BLaER1 (cell line): ENCODE data around the gene ALKBH3.

ENCODE experiments used
- H3K27ac ChIP-seq: shearing (Covaris generic); formaldehyde crosslinking; 2 replicates; pipeline ENCODE4 v1.8.1; 2022
- H3K27me3 ChIP-seq: shearing (Covaris generic); formaldehyde crosslinking; 2 replicates; pipeline ENCODE4 v1.8.1; 2022
- H3K36me3 ChIP-seq: shearing (Covaris generic); formaldehyde crosslinking; 2 replicates; pipeline ENCODE4 v1.8.1; 2022
- H3K4me1 ChIP-seq: shearing (Covaris generic); formaldehyde crosslinking; 2 replicates; pipeline ENCODE4 v1.8.1; 2022
- H3K4me2 ChIP-seq: shearing (Covaris generic); formaldehyde crosslinking; 2 replicates; pipeline ENCODE4 v1.8.1; 2022
- H3K4me3 ChIP-seq: shearing (Covaris generic); formaldehyde crosslinking; 2 replicates; pipeline ENCODE4 v1.8.1; 2022
- H3K9ac ChIP-seq: shearing (Covaris generic); formaldehyde crosslinking; 2 replicates; pipeline ENCODE4 v1.8.1; 2022
- H3K9me3 ChIP-seq: shearing (Covaris generic); formaldehyde crosslinking; 2 replicates; pipeline ENCODE4 v1.8.1; 2022
- H4K20me1 ChIP-seq: shearing (Covaris generic); formaldehyde crosslinking; 2 replicates; pipeline ENCODE4 v1.8.1; 2022
- Cebpa-rat ChIP-seq: shearing (Covaris generic); IDR thresholded peaks from 2 replicates; pipeline ENCODE4 v1.8.1; 2022

ALKBH3 gene

GRCh38 chr11:43905813-43906241, 25.2 kb downstream of the ALKBH3 start:
- H3K4me1 ChIP-seq = peaks cover 10% of the 10 kb centered on the region
- no peak overlapping the region for H3K9ac ChIP-seq
- peaks cover 17% of the 10 kb centered on the region; the same call in 1 of the 2 replicates for H3K36me3 ChIP-seq
- no peaks in the 10 kb centered on the region for H3K27me3 ChIP-seq
- H3K4me3 ChIP-seq = no peak overlapping the region
- no peak overlapping the region for H3K4me2 ChIP-seq
- TF ChIP-seq Cebpa-rat = no peak
- H4K20me1 ChIP-seq = no peaks in the 10 kb centered on the region
- H3K9me3 ChIP-seq = no peaks in the 10 kb centered on the region
- H3K27ac ChIP-seq = no peak overlapping the region

- TF ChIP-seq Cebpa-rat = no peak
- Histone ChIP-seq H3K9ac (no peak overlapping the region), H3K9me3 (no peaks in the 10 kb centered on the region), H3K36me3 (0 out of 2 replicates have a peak, but pooled peaks cover 6% of the 10 kb centered on the region), H3K4me1 (peaks cover 10% of the 10 kb centered on the region), H3K4me3 (no peak overlapping the region), H3K27ac (no peak overlapping the region), H3K27me3 (no peaks in the 10 kb centered on the region), H3K4me2 (peak overlapping the region; percentile 17; the same call in 1 of the 2 replicates), H4K20me1 (no peaks in the 10 kb centered on the region)
Observed at GRCh38 chr11:43907028-43907975, 26.7 kb downstream of the ALKBH3 start.

GRCh38 chr11:43908191-43908590, 27.6 kb downstream of the ALKBH3 start:
- H3K4me2 ChIP-seq = no peak overlapping the region
- no peak overlapping the region for H3K4me3 ChIP-seq
- no peaks in the 10 kb centered on the region for H3K27me3 ChIP-seq
- peaks cover 10% of the 10 kb centered on the region for H3K4me1 ChIP-seq
- no peak overlapping the region for H3K27ac ChIP-seq
- H3K9ac ChIP-seq = no peak overlapping the region
- no peak for TF ChIP-seq Cebpa-rat
- 0 out of 2 replicates have a peak, but pooled peaks cover 3% of the 10 kb centered on the region for H3K36me3 ChIP-seq
- H3K9me3 ChIP-seq = no peaks in the 10 kb centered on the region
- no peaks in the 10 kb centered on the region for H4K20me1 ChIP-seq

GRCh38 chr11:43908683-43909082, 28.1 kb downstream of the ALKBH3 start:
- Histone ChIP-seq H3K4me1 (peaks cover 10% of the 10 kb centered on the region), H3K36me3 (peaks cover 6% of the 10 kb centered on the region), H3K4me2 (no peak overlapping the region)

GRCh38 chr11:43913829-43914380, 33.3 kb downstream of the ALKBH3 start:
- H3K4me1 ChIP-seq = no peaks in the 10 kb centered on the region
- H3K27me3 ChIP-seq = no peaks in the 10 kb centered on the region
- H3K4me3 ChIP-seq = no peak overlapping the region
- H4K20me1 ChIP-seq = no peaks in the 10 kb centered on the region
- peaks cover 23% of the 10 kb centered on the region for H3K36me3 ChIP-seq
- no peak for TF ChIP-seq Cebpa-rat
- H3K9me3 ChIP-seq = no peaks in the 10 kb centered on the region
- no peak overlapping the region for H3K27ac ChIP-seq
- H3K4me2 ChIP-seq = no peak overlapping the region
- H3K9ac ChIP-seq = no peak overlapping the region

More at GRCh38 chr11:43908683-43909082, 28.1 kb downstream of the ALKBH3 start:
- Histone ChIP-seq H3K27me3 (no peaks in the 10 kb centered on the region), H3K9me3 (no peaks in the 10 kb centered on the region), H3K9ac (no peak overlapping the region), H4K20me1 (no peaks in the 10 kb centered on the region), H3K27ac (no peak overlapping the region), H3K4me3 (no peak overlapping the region)
- no peak for TF ChIP-seq Cebpa-rat

- Histone ChIP-seq H3K4me2 (no peak overlapping the region), H3K27ac (no peak overlapping the region), H3K27me3 (no peaks in the 10 kb centered on the region), H3K4me3 (no peak overlapping the region), H3K4me1 (no peaks in the 10 kb centered on the region), H3K36me3 (peaks cover 28% of the 10 kb centered on the region), H3K9ac (no peak overlapping the region), H3K9me3 (no peaks in the 10 kb centered on the region), H4K20me1 (no peaks in the 10 kb centered on the region)
- TF ChIP-seq Cebpa-rat = no peak
Observed at GRCh38 chr11:43914466-43914865, 33.8 kb downstream of the ALKBH3 start.

GRCh38 chr11:43916621-43917020, 36.0 kb downstream of the ALKBH3 start:
- no peak overlapping the region for H3K27ac ChIP-seq
- H3K4me3 ChIP-seq = no peak overlapping the region
- peaks cover 16% of the 10 kb centered on the region for H3K4me1 ChIP-seq

GRCh38 chr11:43917851-43918250, 37.2 kb downstream of the ALKBH3 start:
- H3K4me1 ChIP-seq = peaks cover 22% of the 10 kb centered on the region
- H3K27ac ChIP-seq = no peak overlapping the region
- no peak overlapping the region for H3K4me2 ChIP-seq
- no peaks in the 10 kb centered on the region for H3K9me3 ChIP-seq
- H4K20me1 ChIP-seq = no peaks in the 10 kb centered on the region
- no peak for TF ChIP-seq Cebpa-rat
- H3K36me3 ChIP-seq = peaks cover 35% of the 10 kb centered on the region
- H3K27me3 ChIP-seq = no peaks in the 10 kb centered on the region
- no peak overlapping the region for H3K9ac ChIP-seq
- no peak overlapping the region for H3K4me3 ChIP-seq

More at GRCh38 chr11:43916621-43917020, 36.0 kb downstream of the ALKBH3 start:
- H3K27me3 ChIP-seq = no peaks in the 10 kb centered on the region
- TF ChIP-seq Cebpa-rat = no peak
- H4K20me1 ChIP-seq = no peaks in the 10 kb centered on the region
- H3K9me3 ChIP-seq = no peaks in the 10 kb centered on the region
- peaks cover 31% of the 10 kb centered on the region for H3K36me3 ChIP-seq
- H3K4me2 ChIP-seq = no peak overlapping the region
- no peak overlapping the region for H3K9ac ChIP-seq

GRCh38 chr11:43918662-43919061, 38.0 kb downstream of the ALKBH3 start:
- Histone ChIP-seq H3K4me1 (peaks cover 22% of the 10 kb centered on the region), H3K4me3 (no peak overlapping the region), H4K20me1 (no peaks in the 10 kb centered on the region), H3K36me3 (peaks cover 32% of the 10 kb centered on the region), H3K9me3 (no peaks in the 10 kb centered on the region), H3K27me3 (no peaks in the 10 kb centered on the region), H3K9ac (no peak overlapping the region), H3K27ac (no peak overlapping the region), H3K4me2 (no peak overlapping the region)
- TF ChIP-seq Cebpa-rat = no peak
